Right ventricle myocardium superior (tissue), 1 donor: ENCODE results near the gene POLA2. TPM values are rescaled to one million over a fixed set of nuclear protein-coding genes. Genes with fewer than 3 reads are reported as not detected.
A peak's percentile ranks its signal among the peaks of the same experiment; 100 is the strongest.

Experiments used
- ATAC-seq: fragments of 200-7000 bp; cut with Tn5 transposase; one replicate; pipeline ENCODE4 v1.9.1; 2020; ENCODE audit warnings: mild to moderate bottlenecking; ENCODE audit not compliant: poor library complexity
- DNase-seq: peaks from one replicate; pipeline ENCODE4 v3.0.0-alpha.2; 2020
- intact Hi-C: fragments of 100-400 bp; cut with DNase I; formaldehyde crosslinking; loops from one replicate; pipeline ENCODE4 v1.11.2; 2022
- total RNA-seq: library from RNA; stranded (reverse); fragmentation: NEBNext Ultra II Directional; extraction: Animal tissue kit (Norgen Biotek cat#: 25700); gene quantifications from one replicate; pipeline ENCODE4 v1.2.1, GENCODE V29; 2021
- donor health status: DM: no; HTN: yes; CAD: no; lungs with severe emphysema.

Gene POLA2
- total RNA-seq, 1 donor from 2014 or later, result 4.9 TPM

DNA sequence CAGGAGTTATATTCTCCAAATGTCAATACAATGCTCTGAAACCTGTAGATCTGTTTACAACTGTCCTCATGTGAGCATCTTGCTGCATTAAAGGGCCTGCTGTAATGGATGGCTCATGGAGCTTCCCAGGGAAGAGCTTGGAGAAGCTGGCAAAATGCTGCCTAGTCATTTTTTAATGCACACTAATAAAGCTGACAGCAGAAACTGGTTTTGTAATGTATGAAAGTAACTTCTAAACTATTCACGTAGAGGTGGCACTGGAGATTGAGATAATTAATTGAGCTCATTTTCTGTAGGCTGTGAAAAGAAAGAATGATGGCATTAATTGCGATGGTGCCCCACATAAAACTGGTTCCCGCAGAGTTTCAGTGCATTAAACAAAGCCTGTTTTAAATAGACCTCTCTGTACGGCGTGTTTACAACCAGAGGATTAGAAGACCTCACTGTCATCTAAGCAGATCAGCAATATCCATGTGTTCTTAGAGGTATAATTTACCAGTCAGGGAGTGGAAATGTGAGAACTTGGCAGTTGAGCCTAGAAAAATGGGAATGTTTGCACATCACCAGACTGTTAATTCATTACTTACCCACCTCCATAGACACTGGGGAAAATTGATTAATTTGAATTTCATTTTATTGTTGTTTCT is 16.0 kb downstream of the POLA2 start:
- ATAC-seq (no peak), DNase-seq (no peak)
- intact Hi-C loops, result no loop called here

GRCh38 chr11:65278356-65278755 is 16.6 kb downstream of the POLA2 start:
- ATAC-seq, result no peak
- intact Hi-C loops, result no loop called here

GRCh38 chr11:65279279-65279678 is 17.5 kb downstream of the POLA2 start:
- intact Hi-C loops, result no loop called here
- no peak for DNase-seq
- ATAC-seq, result no peak

More at GRCh38 chr11:65278356-65278755, 16.6 kb downstream of the POLA2 start:
- no peak for DNase-seq

GRCh38 chr11:65279741-65280440 is 18.1 kb downstream of the POLA2 start:
- intact Hi-C loops, result no loop called here
- peak; percentile 26 for ATAC-seq

DNA sequence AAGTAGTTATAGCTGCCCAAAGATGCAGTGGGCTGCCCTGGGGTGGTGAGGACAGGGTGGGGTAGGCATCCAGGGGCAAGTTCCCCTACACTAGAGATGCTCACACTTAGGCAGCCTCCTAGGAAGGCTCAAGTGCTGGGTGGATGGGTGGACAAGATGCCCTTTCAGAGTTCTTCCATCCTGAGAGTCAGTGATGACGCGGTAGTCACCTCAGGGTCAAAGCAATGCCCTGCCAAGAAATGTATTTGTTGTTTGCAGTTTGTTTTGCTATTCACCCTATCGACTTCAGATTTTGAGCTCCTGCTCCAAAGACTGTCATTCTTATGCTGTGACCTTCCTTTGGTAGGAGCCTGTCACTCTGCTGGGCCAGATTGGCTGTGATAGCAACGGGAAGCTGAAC is 18.9 kb downstream of the POLA2 start:
- intact Hi-C loops, result no loop called here
- DNase-seq (no peak), ATAC-seq (no peak)

More at GRCh38 chr11:65279741-65280440, 18.1 kb downstream of the POLA2 start:
- no peak for DNase-seq

GRCh38 chr11:65286686-65287085 is 24.9 kb downstream of the POLA2 start:
- no peak for ATAC-seq

GRCh38 chr11:65287601-65288000 is 25.8 kb downstream of the POLA2 start:
- DNase-seq (no peak), ATAC-seq (no peak)
- intact Hi-C loops, result no loop called here

More at GRCh38 chr11:65286686-65287085, 24.9 kb downstream of the POLA2 start:
- no peak for DNase-seq
- intact Hi-C loops, result no loop called here

- DNase-seq (peak; percentile 83), ATAC-seq (peak; percentile 12)
- intact Hi-C loops, result no loop called here
Measured at GRCh38 chr11:65288706-65289536, 27.2 kb downstream of the POLA2 start.

- intact Hi-C loops, result no loop called here
- ATAC-seq, result peak; percentile 84
- peak; percentile 95 for DNase-seq
Measured at GRCh38 chr11:65290448-65291165, 28.8 kb downstream of the POLA2 start.

DNA sequence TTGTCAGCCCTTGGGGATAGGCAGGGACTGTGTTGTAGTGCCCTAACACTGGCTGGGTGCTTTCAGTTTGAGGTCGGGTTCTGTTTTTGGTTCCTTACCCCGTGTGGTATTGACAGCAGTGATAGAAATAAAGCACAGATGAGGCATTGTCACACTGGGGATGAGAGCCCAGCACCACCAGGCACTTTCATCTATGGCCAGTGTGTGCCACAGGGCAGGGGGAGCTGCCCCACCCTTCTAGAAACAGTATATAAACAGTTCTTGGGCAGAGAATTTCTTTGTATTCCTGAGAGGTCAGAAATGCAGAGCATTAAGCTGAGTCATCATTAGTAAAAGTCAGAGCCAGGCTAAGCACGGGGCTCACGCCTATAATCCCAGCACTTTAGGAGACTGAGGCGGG is 29.9 kb downstream of the POLA2 start:
- intact Hi-C loops, result no loop called here
- DNase-seq, result no peak
- ATAC-seq, result peak; percentile 40

DNA sequence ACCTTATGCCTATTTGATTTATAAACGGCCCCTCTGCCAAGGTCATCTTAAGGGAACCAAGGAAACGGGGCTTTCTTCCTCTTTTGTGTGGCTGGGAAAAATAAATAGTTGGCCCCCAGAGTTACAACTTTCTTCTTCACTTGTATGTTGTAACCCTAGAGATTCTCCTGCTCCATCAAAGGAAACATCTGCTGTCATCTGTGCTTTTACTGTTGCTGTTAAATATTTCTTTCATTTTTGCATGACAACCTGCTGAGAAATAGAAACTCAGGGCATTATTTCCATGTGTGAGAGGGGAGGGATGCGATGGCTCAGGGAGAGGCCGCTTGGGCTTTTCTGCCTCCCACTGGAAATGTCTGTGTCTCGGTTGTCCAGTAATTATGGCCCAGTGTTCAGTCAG is 31.1 kb downstream of the POLA2 start:
- ATAC-seq (no peak), DNase-seq (no peak)
- intact Hi-C loops, result no loop called here

- peak; percentile 84 for DNase-seq
- intact Hi-C loops, result no loop called here
- ATAC-seq, result peak; percentile 30
Measured at GRCh38 chr11:65293909-65294381, 32.2 kb downstream of the POLA2 start.

DNA sequence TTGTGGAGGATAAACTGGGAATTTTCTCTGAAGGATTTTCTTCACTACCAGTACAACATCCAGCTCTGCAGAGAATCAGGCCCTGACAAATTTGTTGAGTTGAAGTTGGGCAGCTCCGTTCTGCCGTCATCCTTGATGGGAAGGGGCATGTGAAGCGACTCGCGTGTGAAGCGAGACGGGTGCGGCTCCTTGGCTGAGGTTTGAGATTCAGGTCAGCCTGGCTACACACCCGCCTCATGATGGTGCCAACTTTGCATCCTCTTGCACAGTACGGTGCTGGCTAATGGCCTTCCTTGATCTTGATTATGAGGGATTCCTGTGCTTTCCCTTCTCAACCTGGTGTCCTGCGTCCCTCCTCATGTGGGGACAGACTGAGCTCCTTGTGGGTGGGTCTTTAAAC is 33.2 kb downstream of the POLA2 start:
- intact Hi-C loops, result no loop called here
- peak; percentile 56 for DNase-seq
- ATAC-seq, result no peak

GRCh38 chr11:65295571-65296341 is 34.0 kb downstream of the POLA2 start:
- DNase-seq (no peak), ATAC-seq (no peak)
- intact Hi-C loops, result no loop called here

DNA sequence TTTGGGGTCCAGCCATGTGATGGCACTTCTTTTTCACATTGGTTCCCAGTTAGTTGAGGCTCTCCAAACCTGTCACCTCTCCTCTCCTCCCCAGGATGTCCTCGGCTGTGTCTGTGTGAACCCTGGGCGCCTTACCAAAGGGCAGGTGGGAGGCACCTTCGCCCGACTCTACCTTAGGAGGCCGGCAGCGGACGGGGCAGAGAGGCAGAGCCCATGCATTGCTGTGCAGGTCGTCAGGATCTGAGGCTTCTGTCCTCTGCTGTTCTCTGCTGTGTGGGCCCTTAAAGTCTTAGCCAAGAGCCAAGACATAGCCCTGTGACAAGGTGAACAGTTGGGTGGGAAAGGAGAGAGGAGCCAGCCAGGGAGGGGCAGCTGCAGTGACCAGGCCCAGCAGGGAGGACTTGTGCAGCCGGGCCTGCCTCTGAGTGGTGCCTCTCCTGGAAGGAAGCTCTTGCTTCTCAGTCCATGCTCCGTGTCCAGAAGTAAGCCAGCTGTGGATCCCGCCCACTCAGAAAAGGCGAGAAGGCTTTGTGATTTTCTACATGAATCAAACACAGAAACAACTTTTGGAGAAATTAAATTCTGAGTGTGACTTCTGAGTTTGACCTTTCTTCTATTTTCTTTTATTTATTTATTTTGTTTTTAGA is 35.4 kb downstream of the POLA2 start:
- DNase-seq (peak; percentile 60), ATAC-seq (no peak)
- intact Hi-C loops, result no loop called here

GRCh38 chr11:65298131-65298535 is 36.4 kb downstream of the POLA2 start:
- DNase-seq, result peak; percentile 96
- peak; percentile 86 for ATAC-seq
- intact Hi-C loops, result no loop called here

DNA sequence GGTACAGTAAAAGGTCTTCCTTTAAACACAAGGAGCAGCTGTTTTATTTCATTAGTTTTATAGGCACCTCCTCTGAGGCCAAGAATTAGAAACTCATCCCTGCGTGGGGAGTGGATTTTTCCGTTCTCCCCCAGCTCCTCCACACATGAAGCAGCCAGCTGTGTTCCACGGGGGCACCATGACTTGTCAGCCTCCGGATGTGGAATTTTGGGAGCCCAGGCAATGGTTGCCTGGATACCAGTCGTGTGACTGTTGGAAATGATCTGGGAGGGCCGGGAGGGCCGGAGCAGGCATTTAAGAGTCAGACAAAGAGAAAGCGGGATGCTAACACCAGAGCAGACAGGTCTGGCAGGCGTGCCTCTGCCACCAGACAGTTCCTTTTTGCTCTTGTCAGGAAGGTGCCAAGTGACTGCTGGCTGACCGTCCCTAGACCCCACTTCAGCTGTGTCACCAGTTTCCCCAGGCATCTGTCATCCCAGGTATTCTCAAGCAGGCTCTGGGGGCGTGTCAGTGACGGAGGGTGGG is 37.0 kb downstream of the POLA2 start:
- intact Hi-C loops, result no loop called here
- ATAC-seq, result peak; percentile 54
- DNase-seq, result peak; percentile 84
